ENCODE data around the gene ZFP1. TPM values are rescaled to one million over a fixed set of nuclear protein-coding genes. Genes with fewer than 3 reads are reported as not detected.

ZFP1 gene
- total RNA-seq, 1 experiment from 2014 or later = 15.3 TPM

DNA sequence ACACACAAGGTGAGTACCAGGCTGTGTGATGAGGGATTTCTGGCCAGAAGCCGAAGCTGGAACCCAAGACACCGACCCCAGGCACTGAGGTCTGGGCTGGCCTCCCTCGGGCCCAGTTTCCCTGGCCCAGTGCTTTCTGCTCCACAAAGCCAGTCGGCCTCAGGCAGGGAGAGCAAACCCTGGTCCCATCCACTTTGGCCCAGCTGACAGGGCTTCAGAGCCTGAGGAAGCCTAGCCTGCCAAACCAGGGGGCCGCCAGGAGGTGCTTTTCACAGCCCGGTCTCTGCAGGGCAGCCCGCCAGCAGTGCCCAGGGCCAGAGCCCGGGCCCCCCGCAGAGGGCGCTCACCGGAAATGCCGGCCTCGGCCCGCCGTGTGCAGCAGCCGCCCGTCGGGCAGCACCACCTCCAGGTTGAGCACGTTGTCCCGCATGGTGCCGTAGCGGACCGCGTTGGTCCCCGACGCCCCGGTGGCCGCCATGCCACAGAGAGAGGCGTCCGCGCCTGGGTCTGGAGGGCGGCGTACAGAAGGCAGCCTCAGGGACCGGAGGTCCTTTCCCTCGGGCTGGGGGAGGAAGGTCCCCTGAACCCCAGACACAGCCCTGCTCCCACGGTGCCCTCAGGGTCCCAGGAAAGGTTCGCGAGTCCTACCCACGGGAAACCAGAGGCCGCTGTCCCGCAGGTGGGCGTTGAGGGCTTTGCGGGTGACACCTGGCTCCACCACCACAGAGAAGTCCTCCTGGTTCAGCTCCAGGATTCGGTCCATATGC lies 34.0 kb upstream of the ZFP1 start:
- no peak overlapping the region for H3K23ac ChIP-seq (ENCODE audit: insufficient read length, low read depth, low read length)
- no peak overlapping the region; the same call in 1 of the 2 replicates for H3K4ac ChIP-seq (ENCODE audit: low read depth, low read length)
- no peak overlapping the region for H3K9ac ChIP-seq (ENCODE audit: extremely low read depth, insufficient read length, low read length)
- H3K27ac ChIP-seq (ENCODE audit: insufficient read length, low read depth, low read length) = no peak overlapping the region
- no peaks in the 10 kb centered on the region for H3K79me1 ChIP-seq (ENCODE audit: insufficient read depth, low read depth, low read length, poor library complexity, severe bottlenecking)
- H3K18ac ChIP-seq (ENCODE audit: insufficient read length, low read depth, low read length) = no peak overlapping the region
- no peak overlapping the region for H4K91ac ChIP-seq (ENCODE audit: insufficient read length, low read depth, low read length)
- peak; percentile 46 for DNase-seq
- Mint-ChIP-seq H3K4me1 (peaks cover 52 to 67% of the 10 kb centered on the region in 2 experiments), H3K36me3 (ENCODE audit: insufficient read depth in 1 of 3, low read depth in 3 of 3) (peaks cover 0 to 2% (median 0%) of the 10 kb centered on the region in 3 experiments; a peak in 3 of 7 replicates), H3K4me3 (no peak overlapping the region), H3K27me3 (ENCODE audit: low read depth) (peaks cover 4% of the 10 kb centered on the region; the same call in 1 of the 2 replicates), H3K9me3 (0 out of 5 replicates have a peak, but pooled peaks cover 0 to 3% of the 10 kb centered on the region in 2 experiments), H3K27ac (no peak overlapping the region)
- H3T11ph ChIP-seq (ENCODE audit: low read length) = no peak overlapping the region
- no peak overlapping the region for H2BK20ac ChIP-seq (ENCODE audit: low read depth, low read length, poor library complexity, severe bottlenecking)
- no peak overlapping the region for H3K56ac ChIP-seq (ENCODE audit: insufficient read length, low read depth, low read length)
- H3K27me3 ChIP-seq (ENCODE audit: insufficient read depth, low read length) = no peaks in the 10 kb centered on the region
- no peak overlapping the region for H3K4me2 ChIP-seq (ENCODE audit: insufficient read depth, insufficient read length, low read length)
- no peaks in the 10 kb centered on the region for H3K79me2 ChIP-seq (ENCODE audit: insufficient read depth, low read length)
- H2BK12ac ChIP-seq (ENCODE audit: insufficient read length, low read depth, low read length) = no peak overlapping the region
- no CpG with 5 or more reads among the region's 44 CpGs for WGBS (ENCODE audit: extremely low coverage, insufficient read length, low lambda C conversion rate)
- peaks cover 7% of the 10 kb centered on the region; the same call in 1 of the 2 replicates for H3K4me1 ChIP-seq (ENCODE audit: insufficient read depth, low read length)
- H4K5ac ChIP-seq (ENCODE audit: insufficient read length, low read depth, low read length) = no peak overlapping the region
- no peak overlapping the region for H4K8ac ChIP-seq (replicated peaks; ENCODE audit: insufficient read length, low read depth, low read length)
- H2AFZ ChIP-seq (ENCODE audit: low read length) = no peak overlapping the region
- H2BK5ac ChIP-seq (ENCODE audit: insufficient read length, low read length) = no peak overlapping the region
- no peak overlapping the region for H2BK120ac ChIP-seq (ENCODE audit: low read depth, low read length, poor library complexity, severe bottlenecking)
- no peak overlapping the region for H2AK5ac ChIP-seq (ENCODE audit: insufficient read length, low read length)
- H3K14ac ChIP-seq (ENCODE audit: insufficient read depth, low read length) = no peak overlapping the region; the same call in 1 of the 2 replicates
- no peaks in the 10 kb centered on the region for H4K20me1 ChIP-seq (ENCODE audit: control insufficient read depth, insufficient read depth, insufficient read length)
- no peaks in the 10 kb centered on the region for H3K23me2 ChIP-seq (ENCODE audit: insufficient read length, low read depth, low read length, poor library complexity, severe bottlenecking)
- H3K9me3 ChIP-seq (ENCODE audit: control insufficient read depth, low read depth, low read length) = no peaks in the 10 kb centered on the region
- TF ChIP-seq, protein P1, sequence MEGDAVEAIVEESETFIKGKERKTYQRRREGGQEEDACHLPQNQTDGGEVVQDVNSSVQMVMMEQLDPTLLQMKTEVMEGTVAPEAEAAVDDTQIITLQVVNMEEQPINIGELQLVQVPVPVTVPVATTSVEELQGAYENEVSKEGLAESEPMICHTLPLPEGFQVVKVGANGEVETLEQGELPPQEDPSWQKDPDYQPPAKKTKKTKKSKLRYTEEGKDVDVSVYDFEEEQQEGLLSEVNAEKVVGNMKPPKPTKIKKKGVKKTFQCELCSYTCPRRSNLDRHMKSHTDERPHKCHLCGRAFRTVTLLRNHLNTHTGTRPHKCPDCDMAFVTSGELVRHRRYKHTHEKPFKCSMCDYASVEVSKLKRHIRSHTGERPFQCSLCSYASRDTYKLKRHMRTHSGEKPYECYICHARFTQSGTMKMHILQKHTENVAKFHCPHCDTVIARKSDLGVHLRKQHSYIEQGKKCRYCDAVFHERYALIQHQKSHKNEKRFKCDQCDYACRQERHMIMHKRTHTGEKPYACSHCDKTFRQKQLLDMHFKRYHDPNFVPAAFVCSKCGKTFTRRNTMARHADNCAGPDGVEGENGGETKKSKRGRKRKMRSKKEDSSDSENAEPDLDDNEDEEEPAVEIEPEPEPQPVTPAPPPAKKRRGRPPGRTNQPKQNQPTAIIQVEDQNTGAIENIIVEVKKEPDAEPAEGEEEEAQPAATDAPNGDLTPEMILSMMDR (conservative IDR thresholded peaks at IDR 0.05) = no peak
- no peak overlapping the region for H2BK15ac ChIP-seq (ENCODE audit: low read depth, low read length)
